ENCODE measurements around the gene PPIL4. TPM values are rescaled to one million over a fixed set of nuclear protein-coding genes. Genes with fewer than 3 reads are reported as not detected.

The PPIL4 gene
- total and polyA plus RNA-seq, 12 donors: 9.4 to 22.0 (median 17.6) TPM

DNA sequence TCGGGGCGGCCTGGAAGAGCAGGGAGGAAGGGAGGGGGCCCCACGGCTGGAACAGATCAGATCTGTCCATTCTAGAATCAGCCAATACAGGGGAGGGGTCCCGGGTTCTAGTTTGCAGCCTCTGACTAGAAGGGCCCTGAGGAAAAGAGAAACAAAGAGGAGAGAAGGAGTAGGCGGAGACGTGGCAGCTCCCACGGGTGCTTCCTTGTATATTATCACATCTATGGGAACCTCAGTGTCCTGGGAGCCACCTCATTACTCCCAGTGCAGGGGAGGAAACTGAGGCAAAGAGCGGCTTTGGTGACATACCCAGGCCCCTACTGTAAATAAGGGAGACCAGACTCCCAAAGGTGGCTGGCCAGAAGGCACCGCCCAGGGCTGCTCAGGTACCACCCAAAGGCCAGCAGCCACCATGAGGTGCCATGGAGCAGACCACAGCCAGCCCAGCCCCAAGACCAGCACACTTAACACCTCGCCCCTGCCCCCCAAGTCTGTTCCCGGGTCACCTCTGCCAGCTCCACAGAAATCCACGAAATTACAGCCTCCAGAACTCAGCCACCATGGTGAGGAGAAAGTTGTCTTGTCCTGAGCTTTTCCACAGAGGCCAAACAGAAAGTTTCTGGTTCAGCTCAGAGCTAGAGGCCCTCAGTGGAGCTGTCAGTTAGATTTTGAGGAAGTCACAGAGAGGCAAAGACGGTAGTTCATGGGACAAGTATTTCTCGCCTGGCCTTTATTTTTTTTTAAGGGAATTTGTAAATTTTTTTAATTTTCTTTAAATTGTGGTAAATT lies 63.1 kb downstream of the PPIL4 start:
- TF ChIP-seq, protein P1, sequence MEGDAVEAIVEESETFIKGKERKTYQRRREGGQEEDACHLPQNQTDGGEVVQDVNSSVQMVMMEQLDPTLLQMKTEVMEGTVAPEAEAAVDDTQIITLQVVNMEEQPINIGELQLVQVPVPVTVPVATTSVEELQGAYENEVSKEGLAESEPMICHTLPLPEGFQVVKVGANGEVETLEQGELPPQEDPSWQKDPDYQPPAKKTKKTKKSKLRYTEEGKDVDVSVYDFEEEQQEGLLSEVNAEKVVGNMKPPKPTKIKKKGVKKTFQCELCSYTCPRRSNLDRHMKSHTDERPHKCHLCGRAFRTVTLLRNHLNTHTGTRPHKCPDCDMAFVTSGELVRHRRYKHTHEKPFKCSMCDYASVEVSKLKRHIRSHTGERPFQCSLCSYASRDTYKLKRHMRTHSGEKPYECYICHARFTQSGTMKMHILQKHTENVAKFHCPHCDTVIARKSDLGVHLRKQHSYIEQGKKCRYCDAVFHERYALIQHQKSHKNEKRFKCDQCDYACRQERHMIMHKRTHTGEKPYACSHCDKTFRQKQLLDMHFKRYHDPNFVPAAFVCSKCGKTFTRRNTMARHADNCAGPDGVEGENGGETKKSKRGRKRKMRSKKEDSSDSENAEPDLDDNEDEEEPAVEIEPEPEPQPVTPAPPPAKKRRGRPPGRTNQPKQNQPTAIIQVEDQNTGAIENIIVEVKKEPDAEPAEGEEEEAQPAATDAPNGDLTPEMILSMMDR (IDR thresholded peaks at IDR 0.05): no peak
- H3K4me1 ChIP-seq: peaks cover 0 to 54% (median 28%) of the 10 kb centered on the region in 9 donors
- H3K27ac ChIP-seq: peak overlapping the region; percentile 50 to 94 (median 77)
- ATAC-seq: peak in 5 of 8 donors; percentile 9 to 38 (median 32)
- no peaks in the 10 kb centered on the region for H3K36me3 ChIP-seq
- WGBS, 2 donors: 60 to 73% methylated on average over 14 of the region's 14 CpGs
- DNase-seq: no peak
- intact Hi-C loops (cut with DNase I): no loop called here
- H3K4me3 ChIP-seq: peak overlapping the region in 8 of 10 donors; percentile 33 to 58 (median 51)
- peaks cover 0 to 13% (median 0%) of the 10 kb centered on the region in 7 donors for H3K27me3 ChIP-seq
- H3K9me3 ChIP-seq: no peaks in the 10 kb centered on the region

DNA sequence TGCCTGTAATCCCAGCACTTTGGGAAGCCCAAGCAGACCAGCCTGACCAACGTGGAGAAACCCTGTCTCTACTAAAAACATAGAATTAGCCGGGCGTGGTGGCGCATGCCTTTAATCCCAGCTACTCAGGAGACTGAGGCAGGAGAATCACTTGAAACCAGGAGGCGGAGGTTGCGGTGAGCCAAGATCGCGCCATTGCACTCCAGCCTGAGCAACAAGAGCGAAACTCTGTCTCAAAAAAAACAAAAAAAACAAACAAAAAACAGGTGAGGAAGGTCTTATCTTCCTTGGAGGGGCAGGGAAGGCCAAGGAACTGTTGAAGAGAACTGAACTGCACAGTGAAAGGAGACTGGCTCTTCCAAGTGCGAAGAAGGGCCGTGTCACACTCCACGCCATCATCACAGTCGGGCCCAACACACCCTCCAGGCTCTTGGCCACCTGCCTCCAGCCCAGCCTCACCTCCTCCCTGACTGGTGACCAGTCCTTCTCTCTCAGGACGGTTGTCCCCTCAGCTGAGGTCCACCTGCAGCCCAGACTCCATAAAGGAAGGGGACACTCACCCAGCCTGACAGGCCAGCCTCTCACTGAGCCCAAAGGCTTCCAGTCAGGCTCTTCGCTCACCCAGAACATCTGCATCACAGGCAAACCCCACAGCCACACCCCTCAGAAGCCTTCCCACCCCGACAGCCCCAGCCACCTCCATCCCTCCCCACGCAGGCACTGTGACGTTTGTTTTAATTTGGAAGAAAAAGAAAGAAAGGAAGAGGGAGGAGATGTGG lies 65.2 kb downstream of the PPIL4 start:
- H3K4me1 ChIP-seq: peaks cover 0 to 50% (median 25%) of the 10 kb centered on the region in 9 donors
- no peaks in the 10 kb centered on the region for H3K36me3 ChIP-seq
- ATAC-seq (no peak), DNase-seq (no peak)
- WGBS, 2 donors: 93 to 95% methylated on average over 18 of the region's 18 CpGs
- peak overlapping the region in 1 of 10 donors; percentile 58 for H3K4me3 ChIP-seq
- TF ChIP-seq, protein P1 (IDR thresholded peaks at IDR 0.05): no peak
- peaks cover 0 to 8% (median 0%) of the 10 kb centered on the region in 7 donors for H3K27me3 ChIP-seq
- no peaks in the 10 kb centered on the region for H3K9me3 ChIP-seq
- peak overlapping the region in 1 of 10 donors; percentile 94 for H3K27ac ChIP-seq
- intact Hi-C loops (cut with DNase I): no loop called here

DNA sequence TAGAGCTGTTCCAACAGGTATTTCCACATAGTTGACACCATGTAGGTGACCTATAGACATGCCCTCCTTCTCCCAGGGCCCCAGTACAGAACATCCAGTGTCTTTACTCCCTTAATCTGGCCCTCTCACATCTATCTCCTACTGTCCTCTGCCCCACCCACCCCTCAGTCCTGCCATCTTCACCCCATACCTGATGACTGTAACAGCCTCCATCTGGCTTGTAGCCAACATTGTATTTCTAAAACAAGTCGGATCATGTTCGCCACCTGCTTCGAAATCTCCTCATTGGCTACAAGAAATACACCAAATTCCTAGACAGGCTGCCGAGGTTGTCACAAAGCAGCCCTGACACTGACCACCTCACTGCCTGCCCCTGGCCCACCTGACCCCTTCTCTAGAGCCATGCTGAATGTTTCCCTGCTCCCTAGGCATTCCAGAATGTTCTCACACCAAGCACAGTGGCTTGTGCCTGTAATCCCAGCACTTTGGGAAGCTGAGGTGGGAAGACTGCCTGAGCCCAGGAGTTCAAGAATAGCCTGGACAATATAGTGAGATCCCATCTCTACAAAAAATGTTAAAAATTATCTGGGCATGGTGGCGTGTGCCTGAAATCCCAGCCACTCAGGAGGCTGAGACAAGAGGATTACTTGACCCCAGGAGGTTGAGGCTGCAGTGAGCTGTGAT lies 67.1 kb downstream of the PPIL4 start:
- ATAC-seq (no peak), DNase-seq (no peak)
- Histone ChIP-seq H3K27me3 (peaks cover 0 to 9% (median 0%) of the 10 kb centered on the region in 7 donors), H3K4me3 (no peak overlapping the region), H3K36me3 (no peaks in the 10 kb centered on the region), H3K9me3 (peaks cover 0 to 2% (median 0%) of the 10 kb centered on the region in 11 donors), H3K4me1 (peaks cover 0 to 32% (median 12%) of the 10 kb centered on the region in 9 donors), H3K27ac (no peak overlapping the region)
- TF ChIP-seq, protein P1 (IDR thresholded peaks at IDR 0.05): no peak
- intact Hi-C loops (cut with DNase I): no loop called here
- 85 to 87% methylated on average over 5 of the region's 5 CpGs for WGBS, 2 donors

DNA sequence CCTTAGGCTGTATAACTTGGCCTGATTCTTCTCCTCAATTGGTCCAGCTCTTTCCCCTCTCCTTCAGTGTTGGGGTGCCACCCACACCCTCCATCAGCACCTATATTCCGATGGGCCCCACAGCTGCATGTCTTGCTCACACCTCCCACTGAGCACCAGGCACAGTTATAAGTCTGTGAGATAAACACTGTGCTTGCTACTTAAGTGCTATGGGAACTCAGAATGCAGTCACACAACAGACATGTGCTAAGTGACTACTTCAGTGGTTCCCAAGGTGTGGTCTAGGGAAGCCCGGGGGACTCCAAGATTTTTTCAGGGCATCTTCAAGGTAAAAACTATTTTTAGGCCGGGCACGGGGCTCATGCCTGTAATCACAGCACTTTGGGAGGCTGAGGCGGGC lies 68.3 kb downstream of the PPIL4 start:
- intact Hi-C loops (cut with DNase I): no loop called here
- DNase-seq (no peak), ATAC-seq (no peak)
- TF ChIP-seq, protein P1 (IDR thresholded peaks at IDR 0.05): no peak
- 78 to 90% methylated on average over 5 of the region's 5 CpGs for WGBS, 2 donors
- Histone ChIP-seq H3K36me3 (peaks cover 0 to 6% (median 0%) of the 10 kb centered on the region in 9 donors), H3K4me1 (peaks cover 0 to 30% (median 24%) of the 10 kb centered on the region in 9 donors), H3K4me3 (no peak overlapping the region), H3K9me3 (peaks cover 0 to 2% (median 0%) of the 10 kb centered on the region in 11 donors), H3K27ac (no peak overlapping the region), H3K27me3 (peaks cover 0 to 11% (median 0%) of the 10 kb centered on the region in 7 donors)

Measured in heart right ventricle (tissue), 16 donors.